ENCODE measurements around the gene MYOM1.
"Not testable (repeated sequence)": the region's sequence is repeated elsewhere in the genome, so short reads cannot be mapped to it uniquely, and the experiment has no call there.

The MYOM1 gene

GRCh38 chr18:3211236-3211992 lies 8.4 kb downstream of the MYOM1 start:
- Histone ChIP-seq H3K27me3 (no peaks in the 10 kb centered on the region; the same call in 1 of the 2 replicates), H3K36me3 (no peaks in the 10 kb centered on the region), H3K4me3 (no peak overlapping the region), H4K20me1 (no peaks in the 10 kb centered on the region), H3K4me2 (no peak overlapping the region), H3K4me1 (peaks cover 11% of the 10 kb centered on the region), H3K9me3 (peaks cover 9% of the 10 kb centered on the region; the same call in 1 of the 2 replicates), H3K27ac (no peak overlapping the region), H3K9ac (no peak overlapping the region)
- no peak for TF ChIP-seq Cebpa-rat (IDR thresholded peaks at IDR 0.05)

GRCh38 chr18:3209859-3210569 lies 9.8 kb downstream of the MYOM1 start:
- Histone ChIP-seq H3K9me3 (peaks cover 16% of the 10 kb centered on the region; the same call in 1 of the 2 replicates), H3K27ac (no peak overlapping the region), H3K9ac (no peak overlapping the region), H3K27me3 (no peaks in the 10 kb centered on the region; the same call in 1 of the 2 replicates), H3K4me2 (no peak overlapping the region), H3K36me3 (no peaks in the 10 kb centered on the region), H4K20me1 (no peaks in the 10 kb centered on the region), H3K4me1 (peaks cover 11% of the 10 kb centered on the region), H3K4me3 (no peak overlapping the region)
- TF ChIP-seq Cebpa-rat (IDR thresholded peaks at IDR 0.05), result no peak

GRCh38 chr18:3207565-3207964 lies 12.2 kb downstream of the MYOM1 start:
- no peaks in the 10 kb centered on the region for H3K4me1 ChIP-seq
- no peak overlapping the region for H3K9ac ChIP-seq
- peaks cover 7% of the 10 kb centered on the region; the same call in 1 of the 2 replicates for H3K9me3 ChIP-seq
- no peak overlapping the region for H3K4me3 ChIP-seq
- H3K36me3 ChIP-seq, result no peaks in the 10 kb centered on the region
- no peaks in the 10 kb centered on the region; the same call in 1 of the 2 replicates for H3K27me3 ChIP-seq
- no peak overlapping the region for H3K27ac ChIP-seq
- no peak overlapping the region for H3K4me2 ChIP-seq
- no peak for TF ChIP-seq Cebpa-rat (IDR thresholded peaks at IDR 0.05)
- H4K20me1 ChIP-seq, result no peaks in the 10 kb centered on the region

DNA sequence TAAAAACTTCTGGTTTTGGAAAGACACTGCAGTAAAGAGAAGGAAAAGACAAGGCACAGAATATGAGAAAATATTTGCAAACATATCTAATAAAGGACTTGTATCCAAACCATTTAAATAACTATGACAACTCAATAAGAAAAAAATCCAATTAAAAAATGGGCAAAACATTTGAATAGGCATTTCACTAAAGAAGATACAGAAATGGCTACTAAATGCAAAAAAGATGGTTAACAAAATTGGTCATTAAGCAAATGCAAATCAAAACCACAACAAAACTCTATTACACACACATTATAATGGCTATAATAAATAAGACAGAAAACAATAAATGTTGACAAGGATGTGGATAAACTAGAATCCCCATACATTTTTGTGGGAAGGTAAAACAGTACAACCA lies 14.5 kb downstream of the MYOM1 start:
- Histone ChIP-seq H3K36me3 (no peaks in the 10 kb centered on the region), H3K4me3 (no peak overlapping the region), H3K4me2 (no peak overlapping the region), H3K27ac (no peak overlapping the region), H3K9me3 (peaks cover 7% of the 10 kb centered on the region; the same call in 1 of the 2 replicates), H4K20me1 (no peaks in the 10 kb centered on the region), H3K9ac (no peak overlapping the region), H3K4me1 (no peaks in the 10 kb centered on the region), H3K27me3 (no peaks in the 10 kb centered on the region; the same call in 1 of the 2 replicates)
- no peak for TF ChIP-seq Cebpa-rat (IDR thresholded peaks at IDR 0.05)

GRCh38 chr18:3199942-3200645 lies 19.7 kb downstream of the MYOM1 start:
- no peak for TF ChIP-seq Cebpa-rat (IDR thresholded peaks at IDR 0.05)
- Histone ChIP-seq H3K27ac (no peak overlapping the region), H3K9me3 (no peaks in the 10 kb centered on the region), H4K20me1 (no peaks in the 10 kb centered on the region), H3K27me3 (no peaks in the 10 kb centered on the region), H3K9ac (no peak overlapping the region), H3K36me3 (no peaks in the 10 kb centered on the region), H3K4me1 (peaks cover 8% of the 10 kb centered on the region), H3K4me3 (no peak overlapping the region), H3K4me2 (no peak overlapping the region)

DNA sequence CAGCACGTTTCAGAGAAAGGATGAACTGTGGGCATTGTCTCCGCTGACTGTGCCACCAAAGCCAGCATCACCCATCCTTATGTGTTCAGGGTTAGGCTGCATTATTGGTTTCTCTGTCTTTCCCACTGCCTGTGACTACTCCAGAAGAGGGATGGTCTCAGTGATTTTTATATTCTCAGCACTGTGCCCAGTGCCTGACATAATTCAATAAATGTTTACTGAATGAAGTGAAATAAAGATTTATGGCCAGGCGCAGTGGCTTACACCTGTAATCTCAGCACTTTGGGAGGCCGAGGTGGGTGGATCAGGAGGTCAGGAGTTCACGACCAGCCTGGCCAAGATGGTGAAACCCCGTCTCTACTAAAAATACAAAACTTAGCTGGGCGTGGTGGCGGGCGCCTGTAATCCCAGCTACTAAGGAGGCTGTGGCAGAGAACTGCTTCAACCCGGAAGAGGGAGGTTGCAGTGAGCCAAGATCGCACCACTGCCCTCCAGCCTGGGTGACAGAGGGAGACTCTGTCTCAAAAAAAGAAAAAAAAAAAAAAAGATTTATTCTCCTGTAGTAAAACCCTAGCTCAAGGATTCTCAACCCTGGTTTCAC lies 21.4 kb downstream of the MYOM1 start:
- not testable (repeated sequence) for H3K27ac ChIP-seq, H4K20me1 ChIP-seq, H3K9ac ChIP-seq, H3K4me1 ChIP-seq, H3K27me3 ChIP-seq, H3K9me3 ChIP-seq, H3K4me3 ChIP-seq, H3K36me3 ChIP-seq, H3K4me2 ChIP-seq

DNA sequence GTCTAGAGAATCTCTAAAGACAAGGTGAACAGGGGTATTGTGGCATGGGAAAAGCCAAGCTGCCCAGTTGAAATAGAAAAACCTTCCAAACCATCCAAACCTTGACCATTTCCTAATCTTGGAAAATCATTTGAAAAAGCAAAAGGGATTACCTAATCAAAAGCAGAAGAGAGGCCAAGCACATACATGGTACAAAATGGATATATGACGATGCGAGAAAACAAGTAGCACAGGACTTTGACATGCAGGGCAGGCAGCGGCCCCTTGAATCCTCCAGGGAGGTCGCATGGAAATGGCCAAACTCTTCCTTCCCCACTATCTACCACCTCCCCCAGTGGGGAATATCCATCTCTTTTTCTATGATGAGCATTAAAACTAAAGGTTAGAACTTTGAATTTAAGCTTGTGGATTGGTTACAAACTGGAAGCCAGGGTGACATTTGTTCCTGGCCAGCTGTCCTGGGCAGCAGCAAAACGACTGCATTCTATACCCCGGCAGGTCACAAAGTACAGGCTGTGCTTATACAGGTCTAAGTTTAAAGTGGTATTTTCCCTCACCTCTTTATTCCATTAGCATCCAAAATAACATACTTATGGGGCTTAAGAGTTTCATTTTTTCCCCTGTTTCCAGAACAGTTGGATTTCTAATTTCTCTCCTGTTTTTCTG lies 24.7 kb downstream of the MYOM1 start:
- Histone ChIP-seq H3K4me2 (no peak overlapping the region), H3K9me3 (no peaks in the 10 kb centered on the region), H3K27me3 (no peaks in the 10 kb centered on the region), H3K4me3 (no peak overlapping the region), H3K4me1 (peaks cover 8% of the 10 kb centered on the region), H4K20me1 (no peaks in the 10 kb centered on the region), H3K36me3 (no peaks in the 10 kb centered on the region), H3K9ac (no peak overlapping the region), H3K27ac (no peak overlapping the region)
- TF ChIP-seq Cebpa-rat (IDR thresholded peaks at IDR 0.05), result no peak

GRCh38 chr18:3193331-3193730 lies 26.4 kb downstream of the MYOM1 start:
- no peaks in the 10 kb centered on the region for H3K27me3 ChIP-seq
- H3K4me1 ChIP-seq, result peaks cover 8% of the 10 kb centered on the region
- H3K9ac ChIP-seq, result no peak overlapping the region
- no peaks in the 10 kb centered on the region for H3K36me3 ChIP-seq
- no peak overlapping the region for H3K27ac ChIP-seq
- no peak overlapping the region for H3K4me2 ChIP-seq
- no peaks in the 10 kb centered on the region for H3K9me3 ChIP-seq
- TF ChIP-seq Cebpa-rat (IDR thresholded peaks at IDR 0.05), result no peak
- no peak overlapping the region for H3K4me3 ChIP-seq
- no peaks in the 10 kb centered on the region for H4K20me1 ChIP-seq

- Histone ChIP-seq H3K4me3 (no peak overlapping the region), H3K4me2 (no peak overlapping the region), H3K9me3 (no peaks in the 10 kb centered on the region), H3K4me1 (peaks cover 8% of the 10 kb centered on the region), H3K36me3 (no peaks in the 10 kb centered on the region), H4K20me1 (no peaks in the 10 kb centered on the region), H3K9ac (no peak overlapping the region), H3K27me3 (no peaks in the 10 kb centered on the region), H3K27ac (no peak overlapping the region)
- no peak for TF ChIP-seq Cebpa-rat (IDR thresholded peaks at IDR 0.05)
Observed at GRCh38 chr18:3192752-3193151, 27.0 kb downstream of the MYOM1 start.
